Measurements from ENCODE around the gene MX2. TPM values are rescaled to one million over a fixed set of nuclear protein-coding genes. Genes with fewer than 3 reads are reported as not detected.

MX2 gene
- total and polyA plus RNA-seq, 9 of the 15 experiments (the other 6 are each of a cell fraction or from before 2014, with no cell fraction given), result 0.10 to 0.95 (median 0.47) TPM; not detected in 1

GRCh38 chr21:41410361-41410760 lies 48.5 kb downstream of the MX2 start:
- ATAC-seq (no peak), DNase-seq (ENCODE audit: extremely low read depth in 1 of 4, low spot score in 3 of 4) (no peak), FAIRE-seq (no peak)
- H3K9me1 ChIP-seq (ENCODE audit: control insufficient read depth, insufficient read depth, low read length), result no peaks in the 10 kb centered on the region
- ChIA-PET CTCF (ENCODE audit: low intra/inter-chr PET ratio) (interaction anchor here (0.7 kb wide), 1 partner anchor 102 kb away, joined by 4 read pairs; no protein-coding TSS in a partner anchor), POLR2A (no interaction called here)
- no peak overlapping the region for H3K27ac ChIP-seq (ENCODE audit: extremely low read depth, low read depth, low read length)
- H3K79me2 ChIP-seq (ENCODE audit: control insufficient read depth, insufficient read depth, low read length), result no peaks in the 10 kb centered on the region
- in situ Hi-C loops (cut with MboI) (no loop called here), intact Hi-C loops (cut with micrococcal nuclease) (no loop called here)
- peaks cover 7 to 15% of the 10 kb centered on the region in 2 experiments; a peak in 2 of 5 replicates for H3K27me3 ChIP-seq (ENCODE audit: control insufficient read depth in 2 of 2, insufficient read depth in 2 of 2, low read length in 2 of 2)
- H3K36me3 ChIP-seq (ENCODE audit: control insufficient read depth, insufficient read depth, low read length), result no peaks in the 10 kb centered on the region
- H3K9me3 ChIP-seq (replicated peaks; ENCODE audit: control insufficient read depth, insufficient read depth, low read depth, low read length), result no peaks in the 10 kb centered on the region
- H3K4me3 ChIP-seq, result no peak overlapping the region
- WGBS (ENCODE audit: insufficient coverage, low coverage, missing lambda C conversion rate), result 0% methylated on average over 1 of the region's 1 CpG
- no TSS peak for BruUV-seq (replicated peaks)
- H3K4me2 ChIP-seq (ENCODE audit: insufficient read depth, low read length), result no peak overlapping the region
- H3K9ac ChIP-seq (ENCODE audit: insufficient read depth in 1 of 2, low read depth in 2 of 2, low read length in 2 of 2), result no peak overlapping the region
- no peak overlapping the region for H2AFZ ChIP-seq (ENCODE audit: low read depth, low read length)
- no peaks in the 10 kb centered on the region for H3K4me1 ChIP-seq (replicated peaks in 1 of 2; ENCODE audit: control insufficient read depth in 2 of 2, insufficient read depth in 2 of 2, low read length in 2 of 2)
- no peaks in the 10 kb centered on the region for H4K20me1 ChIP-seq (replicated peaks; ENCODE audit: control insufficient read depth, insufficient read depth, low read length)
- TF ChIP-seq ZEB2 (IDR thresholded peaks at IDR 0.05) (no peak), GABPB2 (CRISPR knock-in tag; conservative IDR thresholded peaks at IDR 0.05) (no peak), ZNF561 (CRISPR knock-in tag; conservative IDR thresholded peaks at IDR 0.05) (no peak), ESRRB (CRISPR knock-in tag; IDR thresholded peaks at IDR 0.05; ENCODE audit: borderline replicate concordance) (no peak), CLOCK (CRISPR knock-in tag; IDR thresholded peaks at IDR 0.05; ENCODE audit: borderline replicate concordance) (no peak), E2F4 (CRISPR knock-in tag; IDR thresholded peaks at IDR 0.05; ENCODE audit: low read depth) (no peak), DDX20 (tag; IDR thresholded peaks at IDR 0.05; ENCODE audit: low read depth) (no peak), ZNF280B (CRISPR knock-in tag; IDR thresholded peaks at IDR 0.05) (no peak), PURB (CRISPR knock-in tag; IDR thresholded peaks at IDR 0.05; ENCODE audit: low read depth) (no peak), FOXP4 (CRISPR knock-in tag; IDR thresholded peaks at IDR 0.05; ENCODE audit: borderline replicate concordance) (no peak), CEBPG (CRISPR knock-in tag; IDR thresholded peaks at IDR 0.05) (no peak), CEBPG (tag; conservative IDR thresholded peaks at IDR 0.05 in 1 of 2, IDR thresholded peaks at IDR 0.05 in 1 of 2) (no peak), SIN3B (IDR thresholded peaks at IDR 0.05; ENCODE audit: low read depth) (no peak), DMBX1 (CRISPR knock-in tag; IDR thresholded peaks at IDR 0.05; ENCODE audit: borderline replicate concordance) (no peak), GATAD2B (IDR thresholded peaks at IDR 0.05; ENCODE audit: borderline replicate concordance) (no peak), C11orf30 (IDR thresholded peaks at IDR 0.05; ENCODE audit: low read depth) (no peak)

All from K562 (cell line).